Measurements from ENCODE around the gene PEX11B.

PEX11B gene

GRCh38 chr1:145871994-145872924 lies 46.3 kb downstream of the PEX11B start:
- DNase-seq (ENCODE audit: low spot score): no peak

GRCh38 chr1:145868232-145868631 lies 50.3 kb downstream of the PEX11B start:
- DNase-seq (ENCODE audit: low spot score): no peak

DNA sequence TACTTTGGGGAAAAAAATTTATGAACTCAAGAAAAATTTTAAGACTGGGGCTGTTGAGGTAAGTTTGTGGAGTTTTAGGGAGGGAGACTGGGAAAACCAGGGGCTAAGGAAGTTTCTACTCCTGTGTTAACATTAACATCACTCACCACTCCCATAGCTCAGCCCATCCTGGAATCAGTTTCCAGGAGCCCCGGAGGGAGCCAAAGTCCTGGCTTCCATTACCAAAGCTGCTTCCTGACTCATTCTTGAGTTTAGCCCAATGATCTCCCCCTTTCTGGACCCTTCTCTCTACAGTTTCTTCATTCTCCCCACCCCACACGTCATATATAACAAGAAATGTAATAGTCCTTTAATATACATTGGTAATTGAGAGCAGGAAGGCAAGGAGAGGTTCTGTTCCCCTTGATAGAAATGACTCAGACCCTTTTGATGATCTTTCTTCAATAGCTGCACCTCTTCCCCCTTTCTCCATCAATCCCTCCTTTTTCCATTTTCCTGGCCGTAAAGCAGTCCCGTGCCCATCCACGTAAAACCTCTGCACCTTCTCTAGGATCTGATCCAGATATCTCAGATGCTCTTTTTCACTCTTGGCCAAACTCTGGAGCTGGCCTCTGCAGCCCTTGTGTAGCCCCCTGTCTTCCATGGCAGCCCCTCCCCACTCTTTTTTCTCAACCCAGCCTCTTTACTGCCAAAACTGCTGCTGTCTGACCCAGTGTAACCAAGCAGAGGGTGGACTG lies 55.1 kb downstream of the PEX11B start:
- no peak for DNase-seq (ENCODE audit: low spot score)
